ENCODE measurements around the gene SORT1.

SORT1 gene

DNA sequence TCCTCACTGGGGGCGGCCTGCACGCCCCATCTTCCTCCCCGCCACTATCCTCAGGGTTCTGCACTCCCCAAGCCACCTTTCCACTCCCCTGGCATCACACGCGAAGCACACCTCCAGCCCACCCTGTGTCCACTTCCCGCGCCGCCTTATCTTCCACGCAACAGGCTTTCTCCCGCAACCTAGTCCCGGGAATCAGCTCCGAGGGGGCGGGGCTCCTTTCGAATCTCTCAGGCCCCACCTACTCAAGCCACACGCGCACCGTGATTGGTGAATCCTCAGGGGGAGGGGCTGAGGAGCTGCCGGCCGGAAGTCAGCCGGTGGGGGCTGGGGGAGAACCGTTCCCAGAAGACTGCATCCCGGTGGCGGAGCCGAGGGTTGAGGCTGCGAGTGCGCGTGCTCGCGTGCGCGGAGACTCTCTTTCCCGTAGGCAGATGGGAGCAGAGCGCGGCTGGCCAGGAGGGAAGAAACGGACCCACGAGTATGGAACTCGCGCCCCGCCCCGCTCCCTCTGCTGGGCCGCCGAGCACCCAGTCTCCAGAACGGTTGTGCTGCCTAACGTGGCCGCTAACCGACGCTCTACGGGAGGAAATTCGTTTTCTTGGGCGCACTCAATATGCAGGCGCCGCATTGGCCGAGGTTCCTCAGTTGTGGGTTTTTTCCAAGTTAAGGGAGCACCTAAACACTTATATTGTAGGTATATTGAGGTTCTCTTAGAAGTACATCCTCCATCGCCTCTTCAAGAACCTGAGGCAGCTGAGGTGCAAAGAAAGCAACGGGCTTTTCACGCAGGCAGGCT, 114.6 kb downstream of the SORT1 start, which contains the start of gene PSRC1:
Gene PSRC1 (minus strand): TSS at position 194 of the 796 bp plus-strand sequence.
- peaks cover 34 to 36% of the 10 kb centered on the region in 2 experiments for H3K4me1 ChIP-seq (ENCODE audit: control insufficient read depth in 1 of 2, insufficient read depth in 1 of 2, low read depth in 1 of 2, low read length in 1 of 2)
- no peaks in the 10 kb centered on the region for H3K36me3 ChIP-seq
- no peaks in the 10 kb centered on the region for H3K27me3 ChIP-seq
- H3K27ac ChIP-seq: peak within 1 kb of the TSS; percentile 88
- peak within 1 kb of the TSS; percentile 91 to 97 for H3K4me3 ChIP-seq (ENCODE audit: low read depth in 1 of 2, low read length in 1 of 2)
- TF ChIP-seq, protein P1, sequence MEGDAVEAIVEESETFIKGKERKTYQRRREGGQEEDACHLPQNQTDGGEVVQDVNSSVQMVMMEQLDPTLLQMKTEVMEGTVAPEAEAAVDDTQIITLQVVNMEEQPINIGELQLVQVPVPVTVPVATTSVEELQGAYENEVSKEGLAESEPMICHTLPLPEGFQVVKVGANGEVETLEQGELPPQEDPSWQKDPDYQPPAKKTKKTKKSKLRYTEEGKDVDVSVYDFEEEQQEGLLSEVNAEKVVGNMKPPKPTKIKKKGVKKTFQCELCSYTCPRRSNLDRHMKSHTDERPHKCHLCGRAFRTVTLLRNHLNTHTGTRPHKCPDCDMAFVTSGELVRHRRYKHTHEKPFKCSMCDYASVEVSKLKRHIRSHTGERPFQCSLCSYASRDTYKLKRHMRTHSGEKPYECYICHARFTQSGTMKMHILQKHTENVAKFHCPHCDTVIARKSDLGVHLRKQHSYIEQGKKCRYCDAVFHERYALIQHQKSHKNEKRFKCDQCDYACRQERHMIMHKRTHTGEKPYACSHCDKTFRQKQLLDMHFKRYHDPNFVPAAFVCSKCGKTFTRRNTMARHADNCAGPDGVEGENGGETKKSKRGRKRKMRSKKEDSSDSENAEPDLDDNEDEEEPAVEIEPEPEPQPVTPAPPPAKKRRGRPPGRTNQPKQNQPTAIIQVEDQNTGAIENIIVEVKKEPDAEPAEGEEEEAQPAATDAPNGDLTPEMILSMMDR (IDR thresholded peaks at IDR 0.05): peak; percentile 82
- H3K9me3 ChIP-seq: no peaks in the 10 kb centered on the region

DNA sequence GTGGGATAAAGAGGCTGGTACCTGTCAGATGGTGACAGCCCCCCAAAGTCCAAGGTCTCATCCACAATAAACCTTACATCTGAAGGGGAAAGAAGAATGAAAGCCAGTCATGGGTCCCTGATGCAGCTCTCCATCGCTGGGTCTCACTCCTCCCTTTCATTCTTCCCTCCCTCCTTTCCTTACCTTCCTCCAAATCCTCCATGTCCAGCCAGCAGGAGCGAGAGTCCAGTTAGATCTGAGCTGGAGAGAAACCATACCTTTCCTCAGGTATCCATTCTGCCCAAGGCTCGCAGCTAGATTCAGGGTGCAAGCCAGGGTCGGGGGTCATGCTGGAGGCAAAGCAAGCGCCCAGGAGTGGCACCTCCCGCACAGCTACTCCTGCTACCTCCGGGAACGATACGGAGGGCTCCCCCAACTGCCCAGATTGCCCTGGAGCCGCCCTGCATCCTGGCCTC, 115.2 kb downstream of the SORT1 start:
- Histone ChIP-seq H3K4me3 (ENCODE audit: low read depth in 1 of 2, low read length in 1 of 2) (peak overlapping the region; percentile 91 to 97), H3K4me1 (ENCODE audit: control insufficient read depth in 1 of 2, insufficient read depth in 1 of 2, low read depth in 1 of 2, low read length in 1 of 2) (peaks cover 36 to 37% of the 10 kb centered on the region in 2 experiments), H3K36me3 (no peaks in the 10 kb centered on the region), H3K9me3 (no peaks in the 10 kb centered on the region), H3K27me3 (no peaks in the 10 kb centered on the region), H3K27ac (peak overlapping the region; percentile 88)
- TF ChIP-seq, protein P1 (IDR thresholded peaks at IDR 0.05): no peak

DNA sequence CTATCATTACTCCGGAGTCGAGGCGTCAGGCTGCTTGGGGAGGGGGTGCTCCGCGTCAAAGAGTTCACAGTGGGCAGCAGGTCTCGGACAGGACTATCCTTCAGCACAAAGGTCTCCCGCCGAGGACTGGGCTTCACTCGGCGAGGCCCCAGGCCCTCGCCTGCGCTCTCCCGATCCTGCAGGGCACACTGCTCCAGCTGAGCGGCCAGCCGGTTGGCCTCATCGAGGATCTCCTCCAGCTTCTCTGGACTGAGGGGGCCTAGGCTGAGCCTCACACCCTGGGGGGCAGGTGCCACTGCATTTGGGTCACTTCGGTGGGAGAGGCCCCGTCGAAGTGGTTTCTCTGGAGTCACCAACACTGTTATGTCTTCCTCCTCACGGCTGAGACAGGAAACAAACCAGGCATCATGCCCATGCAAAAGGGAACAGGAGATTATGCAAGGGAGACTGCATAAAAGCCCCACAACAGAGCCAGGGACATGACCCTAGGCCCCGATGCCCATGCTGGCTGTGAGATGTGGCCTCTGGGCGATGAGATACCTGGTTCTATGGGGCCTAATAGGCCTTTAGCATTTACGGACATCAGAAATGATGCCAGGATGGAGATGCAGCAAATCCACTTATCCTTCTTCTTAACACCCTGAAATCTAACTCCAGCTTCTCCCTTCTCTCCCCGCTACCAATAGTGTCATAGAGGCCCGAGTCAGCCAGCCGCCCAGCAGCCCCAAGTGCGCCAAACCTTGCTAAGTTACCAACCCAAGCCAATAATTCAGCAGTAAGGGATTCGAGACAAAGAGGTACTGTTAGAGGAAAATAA, 115.8 kb downstream of the SORT1 start:
- peak overlapping the region; percentile 91 to 97 for H3K4me3 ChIP-seq (ENCODE audit: low read depth in 1 of 2, low read length in 1 of 2)
- H3K36me3 ChIP-seq: no peaks in the 10 kb centered on the region
- TF ChIP-seq, protein P1 (IDR thresholded peaks at IDR 0.05): no peak
- no peaks in the 10 kb centered on the region for H3K27me3 ChIP-seq
- no peaks in the 10 kb centered on the region for H3K9me3 ChIP-seq
- peaks cover 36 to 41% of the 10 kb centered on the region in 2 experiments for H3K4me1 ChIP-seq (ENCODE audit: control insufficient read depth in 1 of 2, insufficient read depth in 1 of 2, low read depth in 1 of 2, low read length in 1 of 2)
- peak overlapping the region; percentile 88 for H3K27ac ChIP-seq

DNA sequence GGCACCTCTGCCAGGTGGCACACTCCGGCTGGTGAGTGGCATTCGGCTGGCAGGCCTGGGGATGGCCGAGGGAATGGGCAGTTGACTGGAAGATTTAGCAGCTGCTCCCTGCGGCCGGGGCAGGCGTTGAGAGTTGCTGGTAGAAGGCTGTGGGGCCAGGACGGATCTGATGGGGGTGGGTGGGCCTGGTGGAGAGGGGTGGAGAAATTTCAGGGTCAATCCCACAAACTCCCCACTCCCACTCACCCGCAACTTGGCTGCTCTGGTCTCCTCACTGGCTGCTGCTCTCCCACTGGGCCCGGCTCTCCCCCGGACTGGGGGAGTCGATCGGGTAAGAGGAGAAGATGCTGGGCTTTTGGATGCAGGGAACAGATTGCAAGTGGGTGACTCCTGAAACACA, 116.9 kb downstream of the SORT1 start:
- peaks cover 36 to 41% of the 10 kb centered on the region in 2 experiments for H3K4me1 ChIP-seq (ENCODE audit: control insufficient read depth in 1 of 2, insufficient read depth in 1 of 2, low read depth in 1 of 2, low read length in 1 of 2)
- peak overlapping the region; percentile 88 for H3K27ac ChIP-seq

DNA sequence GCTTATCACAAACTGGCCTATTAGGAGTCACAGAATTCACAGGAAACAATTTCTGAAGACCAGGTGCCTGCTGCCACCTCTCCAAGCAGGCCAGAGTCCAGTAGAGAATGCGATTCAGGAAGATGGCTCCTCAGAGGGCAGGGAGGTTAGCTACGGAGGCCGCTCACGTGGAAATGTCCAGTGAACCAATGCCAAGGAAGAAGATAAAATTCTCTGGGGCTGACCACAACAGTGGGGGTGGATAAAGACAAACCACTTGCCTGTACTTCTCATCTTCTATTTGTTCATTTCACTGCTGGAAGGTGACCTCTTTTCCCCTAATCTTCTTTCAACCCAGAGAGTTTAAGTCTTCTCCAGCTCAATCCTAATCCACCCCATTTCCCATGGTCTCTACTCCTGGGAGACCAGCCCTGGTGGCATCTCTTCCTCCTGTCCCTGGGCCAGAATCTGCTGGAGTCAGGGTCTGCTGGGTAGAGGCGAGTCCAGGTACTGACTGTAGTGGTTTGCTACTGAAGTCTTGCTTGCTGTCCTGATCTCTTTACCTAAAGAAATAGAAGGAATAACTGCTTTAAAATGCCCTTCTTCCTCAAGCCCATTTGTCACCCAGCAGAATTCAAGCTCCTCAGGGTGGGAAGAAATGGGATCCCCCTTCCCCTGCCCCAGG, 118.0 kb downstream of the SORT1 start:
- Histone ChIP-seq H3K9me3 (no peaks in the 10 kb centered on the region), H3K4me1 (ENCODE audit: control insufficient read depth in 1 of 2, insufficient read depth in 1 of 2, low read depth in 1 of 2, low read length in 1 of 2) (peaks cover 36 to 41% of the 10 kb centered on the region in 2 experiments), H3K27me3 (peaks cover 1% of the 10 kb centered on the region), H3K36me3 (no peaks in the 10 kb centered on the region), H3K27ac (peak overlapping the region; percentile 88), H3K4me3 (ENCODE audit: low read depth in 1 of 2, low read length in 1 of 2) (no peak overlapping the region)
- TF ChIP-seq, protein P1 (IDR thresholded peaks at IDR 0.05): no peak

More for the DNA sequence above, 116.9 kb downstream of the SORT1 start:
- Histone ChIP-seq H3K36me3 (no peaks in the 10 kb centered on the region), H3K9me3 (no peaks in the 10 kb centered on the region), H3K27me3 (no peaks in the 10 kb centered on the region), H3K4me3 (ENCODE audit: low read depth in 1 of 2, low read length in 1 of 2) (no peak overlapping the region)
- TF ChIP-seq, protein P1 (IDR thresholded peaks at IDR 0.05): no peak
